H9 (cell line): Measurements from ENCODE around the gene EVC. TPM values are rescaled to one million over a fixed set of nuclear protein-coding genes. Genes with fewer than 3 reads are reported as not detected.

Source experiments
- DNase-seq: peaks from one replicate; pipeline ENCODE4 v3.0.0-alpha.2; 2017
- H2AFZ ChIP-seq: one replicate; pipeline ENCODE4 v1.6.1; 2013; ENCODE audit warnings: mild to moderate bottlenecking, low read length, control low read depth, moderate library complexity
- H2AK5ac ChIP-seq: 2 replicates; pipeline ENCODE4 v1.6.1; 2013; ENCODE audit warnings: low read length, control low read depth, mixed read lengths; ENCODE audit not compliant: insufficient read length
- H2BK120ac ChIP-seq: one replicate; pipeline ENCODE4 v1.6.1; 2013; ENCODE audit warnings: low read depth, mild to moderate bottlenecking, low read length, control low read depth, inconsistent platforms; ENCODE audit not compliant: poor library complexity, severe bottlenecking
- H2BK12ac ChIP-seq: 2 replicates; pipeline ENCODE4 v1.6.1; 2013; ENCODE audit warnings: low read length, control low read depth, mixed read lengths, low read depth; ENCODE audit not compliant: insufficient read length
- H2BK15ac ChIP-seq: 2 replicates; pipeline ENCODE4 v1.6.1; 2013; ENCODE audit warnings: low read depth, low read length, control low read depth
- H2BK20ac ChIP-seq: one replicate; pipeline ENCODE4 v1.6.1; 2013; ENCODE audit warnings: low read depth, mild to moderate bottlenecking, low read length, control low read depth, inconsistent platforms; ENCODE audit not compliant: poor library complexity, severe bottlenecking
- H2BK5ac ChIP-seq: 2 replicates; pipeline ENCODE4 v1.6.1; 2013; ENCODE audit warnings: low read length, control low read depth, mixed read lengths; ENCODE audit not compliant: insufficient read length
- H3K14ac ChIP-seq: 2 replicates; pipeline ENCODE4 v1.6.1; 2013; ENCODE audit warnings: low read length, control low read depth; ENCODE audit not compliant: insufficient read depth
- H3K18ac ChIP-seq: 2 replicates; pipeline ENCODE4 v1.6.1; 2013; ENCODE audit warnings: low read depth, mild to moderate bottlenecking, mixed read lengths, low read length, control low read depth; ENCODE audit not compliant: insufficient read length
- H3K23ac ChIP-seq: 2 replicates; pipeline ENCODE4 v1.6.1; 2013; ENCODE audit warnings: low read length, control low read depth, mixed read lengths, low read depth; ENCODE audit not compliant: insufficient read length
- H3K23me2 ChIP-seq: 2 replicates; pipeline ENCODE4 v1.6.1; 2013; ENCODE audit warnings: low read depth, mild to moderate bottlenecking, mixed read lengths, low read length, control low read depth; ENCODE audit not compliant: insufficient read length, poor library complexity, severe bottlenecking
- H3K27ac ChIP-seq: 2 replicates; pipeline ENCODE4 v1.5.1; 2013; ENCODE audit warnings: low read length, control low read depth, mixed read lengths, low read depth; ENCODE audit not compliant: insufficient read length
- H3K27me3 ChIP-seq: 2 replicates; pipeline ENCODE4 v1.6.1; 2013; ENCODE audit warnings: low read length, control low read depth, inconsistent platforms; ENCODE audit not compliant: insufficient read depth
- H3K4ac ChIP-seq: 2 replicates; pipeline ENCODE4 v1.6.1; 2013; ENCODE audit warnings: low read depth, mild to moderate bottlenecking, control low read depth, inconsistent platforms, low read length, moderate library complexity
- H3K4me1 ChIP-seq: 2 replicates; pipeline ENCODE4 v1.6.1; 2013; ENCODE audit warnings: low read length, control low read depth, inconsistent platforms; ENCODE audit not compliant: insufficient read depth
- H3K4me2 ChIP-seq: 2 replicates; pipeline ENCODE4 v1.6.1; 2013; ENCODE audit warnings: low read length, control low read depth, mixed read lengths; ENCODE audit not compliant: insufficient read length, insufficient read depth
- H3K56ac ChIP-seq: 2 replicates; pipeline ENCODE4 v1.6.1; 2013; ENCODE audit warnings: low read depth, mild to moderate bottlenecking, mixed read lengths, low read length, control low read depth; ENCODE audit not compliant: insufficient read length
- H3K79me1 ChIP-seq: 2 replicates; pipeline ENCODE4 v1.6.1; 2013; ENCODE audit warnings: low read depth, mild to moderate bottlenecking, moderate library complexity, low read length, control low read depth, inconsistent platforms; ENCODE audit not compliant: insufficient read depth, poor library complexity, severe bottlenecking
- H3K79me2 ChIP-seq: 2 replicates; pipeline ENCODE4 v1.6.1; 2013; ENCODE audit warnings: low read length, control low read depth, inconsistent platforms; ENCODE audit not compliant: insufficient read depth
- H3K9ac ChIP-seq: 2 replicates; pipeline ENCODE4 v1.6.1; 2013; ENCODE audit warnings: low read length, control low read depth, mixed read lengths; ENCODE audit not compliant: insufficient read length; ENCODE audit errors: extremely low read depth
- H3K9me3 ChIP-seq: one replicate; pipeline ENCODE4 v1.6.1; 2013; ENCODE audit warnings: low read depth, low read length, inconsistent platforms; ENCODE audit not compliant: control insufficient read depth
- H3T11ph ChIP-seq: one replicate; pipeline ENCODE4 v1.6.1; 2013; ENCODE audit warnings: mild to moderate bottlenecking, low read length, control low read depth, inconsistent platforms
- H4K20me1 ChIP-seq: one replicate; pipeline ENCODE4 v1.6.1; 2013; ENCODE audit not compliant: control insufficient read depth, insufficient read length, insufficient read depth
- H4K5ac ChIP-seq: 2 replicates; pipeline ENCODE4 v1.6.1; 2013; ENCODE audit warnings: low read depth, mild to moderate bottlenecking, mixed read lengths, low read length, control low read depth; ENCODE audit not compliant: insufficient read length
- H4K8ac ChIP-seq: replicated peaks from 2 replicates; pipeline ENCODE4 v1.6.1; 2013; ENCODE audit warnings: low read length, control low read depth, mixed read lengths, low read depth; ENCODE audit not compliant: insufficient read length
- H4K91ac ChIP-seq: 2 replicates; pipeline ENCODE4 v1.6.1; 2013; ENCODE audit warnings: low read depth, mild to moderate bottlenecking, moderate library complexity, mixed read lengths, low read length, control low read depth; ENCODE audit not compliant: insufficient read length
- H3K27ac Mint-ChIP-seq, 3 experiments: 2 replicates in 2 of 3; 3 replicates in 1 of 3; pipeline ENCODE4 v1.8.0; 2020 to 2021; ENCODE audit warnings: mixed read lengths in 3 of 3, mild to moderate bottlenecking in 1 of 3, moderate library complexity in 1 of 3
- H3K27me3 Mint-ChIP-seq: 2 replicates; pipeline ENCODE4 v1.8.0; 2021; ENCODE audit warnings: low read depth, mild to moderate bottlenecking, moderate library complexity, mixed read lengths
- H3K36me3 Mint-ChIP-seq, 3 experiments: 2 replicates in 2 of 3; 3 replicates in 1 of 3; pipeline ENCODE4 v1.8.0; 2020 to 2021; ENCODE audit warnings: low read depth in 3 of 3, mixed read lengths in 3 of 3; ENCODE audit not compliant: insufficient read depth in 1 of 3
- H3K4me1 Mint-ChIP-seq, 2 experiments: 2 replicates each; pipeline ENCODE4 v1.8.0; 2020; ENCODE audit warnings: mixed read lengths in 2 of 2
- H3K4me3 Mint-ChIP-seq, 2 experiments: 2 replicates in 1 of 2; 3 replicates in 1 of 2; pipeline ENCODE4 v1.8.0; 2020 to 2021; ENCODE audit warnings: mild to moderate bottlenecking in 2 of 2, mixed read lengths in 2 of 2, moderate library complexity in 1 of 2
- H3K9me3 Mint-ChIP-seq, 2 experiments: 2 replicates in 1 of 2; 3 replicates in 1 of 2; pipeline ENCODE4 v1.8.0; 2020; ENCODE audit warnings: mild to moderate bottlenecking in 2 of 2, mixed read lengths in 2 of 2, moderate library complexity in 1 of 2
- WGBS: extraction: QIAGEN DNeasy Blood & Tissue Kit; methylation state at CpG from one replicate; pipeline ENCODE4 v1.1.7; 2013; ENCODE audit warnings: missing lambda C conversion rate, low lambda C conversion rate, mixed read lengths; ENCODE audit not compliant: insufficient read length; ENCODE audit errors: extremely low coverage; 5-methylcytosine and 5-hydroxymethylcytosine counted together
- total RNA-seq: library from RNA; stranded (reverse); gene quantifications from 2 replicates; pipeline ENCODE4 v1.2.1, GENCODE V29; 2021
- TF ChIP-seq, protein P1 (sequence below): fragments of 200-600 bp; sonication (generic); conservative IDR thresholded peaks from 3 replicates; pipeline ENCODE4 v1.8.0; 2021; ENCODE audit warnings: antibody characterized with exemption, mild to moderate bottlenecking

The EVC gene
- total RNA-seq, 1 experiment from 2014 or later, result 10.1 TPM

GRCh38 chr4:5666741-5667140 lies 44.3 kb upstream of the EVC start:
- Histone ChIP-seq H3K14ac (no peak overlapping the region), H3K4me1 (no peaks in the 10 kb centered on the region)
- WGBS, result no CpG with 5 or more reads among the region's 1 CpG

More at GRCh38 chr4:5666741-5667140, 44.3 kb upstream of the EVC start:
- no peak overlapping the region for H4K8ac ChIP-seq
- Mint-ChIP-seq H3K27ac (no peak overlapping the region), H3K4me3 (no peak overlapping the region), H3K4me1 (no peaks in the 10 kb centered on the region), H3K36me3 (peaks cover 10 to 35% (median 30%) of the 10 kb centered on the region in 3 experiments), H3K27me3 (no peaks in the 10 kb centered on the region), H3K9me3 (peaks cover 6 to 14% of the 10 kb centered on the region in 2 experiments; a peak in 4 of 5 replicates)
- no peak overlapping the region for H2BK12ac ChIP-seq
- TF ChIP-seq, protein P1, sequence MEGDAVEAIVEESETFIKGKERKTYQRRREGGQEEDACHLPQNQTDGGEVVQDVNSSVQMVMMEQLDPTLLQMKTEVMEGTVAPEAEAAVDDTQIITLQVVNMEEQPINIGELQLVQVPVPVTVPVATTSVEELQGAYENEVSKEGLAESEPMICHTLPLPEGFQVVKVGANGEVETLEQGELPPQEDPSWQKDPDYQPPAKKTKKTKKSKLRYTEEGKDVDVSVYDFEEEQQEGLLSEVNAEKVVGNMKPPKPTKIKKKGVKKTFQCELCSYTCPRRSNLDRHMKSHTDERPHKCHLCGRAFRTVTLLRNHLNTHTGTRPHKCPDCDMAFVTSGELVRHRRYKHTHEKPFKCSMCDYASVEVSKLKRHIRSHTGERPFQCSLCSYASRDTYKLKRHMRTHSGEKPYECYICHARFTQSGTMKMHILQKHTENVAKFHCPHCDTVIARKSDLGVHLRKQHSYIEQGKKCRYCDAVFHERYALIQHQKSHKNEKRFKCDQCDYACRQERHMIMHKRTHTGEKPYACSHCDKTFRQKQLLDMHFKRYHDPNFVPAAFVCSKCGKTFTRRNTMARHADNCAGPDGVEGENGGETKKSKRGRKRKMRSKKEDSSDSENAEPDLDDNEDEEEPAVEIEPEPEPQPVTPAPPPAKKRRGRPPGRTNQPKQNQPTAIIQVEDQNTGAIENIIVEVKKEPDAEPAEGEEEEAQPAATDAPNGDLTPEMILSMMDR, result no peak
- H2BK20ac ChIP-seq, result no peak overlapping the region
- no peak overlapping the region for H3T11ph ChIP-seq
- H2BK120ac ChIP-seq, result no peak overlapping the region
- no peak overlapping the region for H3K56ac ChIP-seq
- no peak overlapping the region for H3K23ac ChIP-seq
- no peak overlapping the region for H3K18ac ChIP-seq
- H4K5ac ChIP-seq, result no peak overlapping the region
- no peak for DNase-seq
- H3K9me3 ChIP-seq, result peaks cover 13% of the 10 kb centered on the region
- no peak overlapping the region for H2AK5ac ChIP-seq
- no peak overlapping the region for H2BK5ac ChIP-seq
- H3K4me2 ChIP-seq, result no peak overlapping the region
- H3K4ac ChIP-seq, result no peak overlapping the region
- H4K91ac ChIP-seq, result no peak overlapping the region
- H2AFZ ChIP-seq, result no peak overlapping the region
- no peaks in the 10 kb centered on the region for H3K23me2 ChIP-seq
- H3K79me2 ChIP-seq, result no peaks in the 10 kb centered on the region
- H3K9ac ChIP-seq, result no peak overlapping the region
- no peaks in the 10 kb centered on the region for H4K20me1 ChIP-seq
- no peak overlapping the region for H3K27ac ChIP-seq
- H3K27me3 ChIP-seq, result no peaks in the 10 kb centered on the region
- no peaks in the 10 kb centered on the region for H3K79me1 ChIP-seq
- H2BK15ac ChIP-seq, result no peak overlapping the region
